Fibroblast of lung (primary cell): ENCODE data around the gene ATPAF2. TPM values are rescaled to one million over a fixed set of nuclear protein-coding genes. Genes with fewer than 3 reads are reported as not detected.

Experiments
- DNase-seq, 2 donors: peaks; one replicate each; pipeline versions ENCODE4 v3.0.0 to v3.0.0-alpha.2; 2010; ENCODE audit warnings: low read depth in 2 of 2
- H2AFZ ChIP-seq: 2 replicates; pipeline ENCODE4 v1.5.1; 2012; ENCODE audit warnings: low read length, control low read depth, inconsistent platforms
- H3K27ac ChIP-seq: 2 replicates; pipeline ENCODE4 v1.5.1; 2011; ENCODE audit warnings: low read length, control low read depth; ENCODE audit not compliant: insufficient read depth
- H3K27me3 ChIP-seq: 2 replicates; pipeline ENCODE4 v1.5.1; 2011; ENCODE audit warnings: mild to moderate bottlenecking, low read length; ENCODE audit not compliant: control insufficient read depth, insufficient read depth
- H3K36me3 ChIP-seq: 2 replicates; pipeline ENCODE4 v1.5.1; 2011; ENCODE audit warnings: low read length; ENCODE audit not compliant: control insufficient read depth, insufficient read depth
- H3K4me1 ChIP-seq: 2 replicates; pipeline ENCODE4 v1.5.1; 2011; ENCODE audit warnings: low read length; ENCODE audit not compliant: control insufficient read depth, insufficient read depth; ENCODE audit errors: extremely low read depth
- H3K4me2 ChIP-seq: 2 replicates; pipeline ENCODE4 v1.5.1; 2011; ENCODE audit warnings: low read length, control low read depth; ENCODE audit not compliant: insufficient read depth; ENCODE audit errors: extremely low read depth
- H3K4me3 ChIP-seq, 4 experiments: fragments of 200-600 bp in 1 of 4; sonication (generic) in 1 of 4; replicated peaks in 1 of 4; 2 replicates each; pipeline ENCODE4 v1.5.1; 2011 to 2016; ENCODE audit warnings: low read length in 4 of 4, low read depth in 3 of 4, mild to moderate bottlenecking in 3 of 4, control low read depth in 2 of 4, inconsistent platforms in 1 of 4, mixed read lengths in 1 of 4; ENCODE audit not compliant: insufficient read depth in 1 of 4; ENCODE audit errors: control extremely low read depth in 1 of 4
- H3K79me2 ChIP-seq: 2 replicates; pipeline ENCODE4 v1.5.1; 2012; ENCODE audit warnings: mild to moderate bottlenecking, low read length, inconsistent platforms; ENCODE audit not compliant: control insufficient read depth, insufficient read depth
- H3K9ac ChIP-seq: 2 replicates; pipeline ENCODE4 v1.5.1; 2011; ENCODE audit warnings: mild to moderate bottlenecking, low read length, control low read depth; ENCODE audit not compliant: insufficient read depth
- H3K9me3 ChIP-seq: 2 replicates; pipeline ENCODE4 v1.5.1; 2012; ENCODE audit warnings: low read depth, low read length; ENCODE audit not compliant: control insufficient read depth, insufficient read depth
- H4K20me1 ChIP-seq: 2 replicates; pipeline ENCODE4 v1.5.1; 2011; ENCODE audit warnings: low read length; ENCODE audit not compliant: control insufficient read depth, insufficient read depth; ENCODE audit errors: extremely low read depth
- CTCF ChIP-seq, 2 donors: IDR thresholded peaks in 1 of 2; conservative IDR thresholded peaks in 1 of 2; 1 replicate in 1 of 2; 2 replicates in 1 of 2; pipeline ENCODE4 v1.5.1; 2011 to 2012; ENCODE audit warnings: low read length in 2 of 2, control low read depth in 1 of 2, inconsistent platforms in 1 of 2, low read depth in 1 of 2, mild to moderate bottlenecking in 1 of 2
- EZH2 ChIP-seq: IDR thresholded peaks from 2 replicates; pipeline ENCODE4 v1.5.1; 2012; ENCODE audit warnings: low read length, control low read depth, mild to moderate bottlenecking; ENCODE audit errors: missing control alignments
- polyA plus RNA-seq, 2 donors: library from polyadenylated mRNA; depleted of rRNA in 1 of 2; stranded (reverse) in 1 of 2; unstranded in 1 of 2; fragments of >200 nt; gene quantifications; 2 replicates each; pipeline ENCODE4 v1.2.1, GENCODE V29; 2011 to 2012; ENCODE audit warnings: missing spikeins in 1 of 2
- total RNA-seq: library from RNA; depleted of rRNA; stranded (reverse); fragments of >200 nt; gene quantifications from 2 replicates; pipeline ENCODE4 v1.2.1, GENCODE V29; 2014

ATPAF2 gene
- total and polyA plus RNA-seq, 2 donors (not counting 1 experiment from before 2014, with no cell fraction given) = 11.6 to 12.6 TPM

- Histone ChIP-seq H3K4me1 (peaks cover 11% of the 10 kb centered on the region), H3K27me3 (no peaks in the 10 kb centered on the region), H2AFZ (no peak overlapping the region), H3K9me3 (no peaks in the 10 kb centered on the region), H4K20me1 (no peaks in the 10 kb centered on the region), H3K4me3 (no peak overlapping the region), H3K9ac (no peak overlapping the region), H3K27ac (no peak overlapping the region), H3K79me2 (peaks cover 6% of the 10 kb centered on the region), H3K36me3 (peaks cover 2% of the 10 kb centered on the region), H3K4me2 (no peak overlapping the region)
- DNase-seq = no peak
- TF ChIP-seq CTCF (conservative IDR thresholded peaks at IDR 0.05 in 1 of 2, IDR thresholded peaks at IDR 0.05 in 1 of 2; ENCODE audit: low read depth in 1 of 2, low read length in 2 of 2) (no peak), EZH2 (no peak)
These were observed 4.0 kb upstream of the ATPAF2 start for GRCh38 chr17:18042983-18043382.

GRCh38 chr17:18041776-18042175 is 2.8 kb upstream of the ATPAF2 start:
- no peak overlapping the region for H3K27ac ChIP-seq
- peak overlapping the region; percentile 32 for H3K4me2 ChIP-seq
- no peak overlapping the region for H3K9ac ChIP-seq
- H3K79me2 ChIP-seq = peaks cover 11% of the 10 kb centered on the region
- H3K27me3 ChIP-seq = no peaks in the 10 kb centered on the region
- peak overlapping the region in 1 of 4 experiments; percentile 83 for H3K4me3 ChIP-seq
- peaks cover 2% of the 10 kb centered on the region for H3K36me3 ChIP-seq
- no peaks in the 10 kb centered on the region for H3K9me3 ChIP-seq
- TF ChIP-seq CTCF (conservative IDR thresholded peaks at IDR 0.05 in 1 of 2, IDR thresholded peaks at IDR 0.05 in 1 of 2; ENCODE audit: low read depth in 1 of 2, low read length in 2 of 2) = no peak
- peaks cover 15% of the 10 kb centered on the region for H3K4me1 ChIP-seq
- peak; percentile 29 to 43 for DNase-seq
- no peaks in the 10 kb centered on the region for H4K20me1 ChIP-seq
- no peak overlapping the region for H2AFZ ChIP-seq

- H3K27me3 ChIP-seq = no peaks in the 10 kb centered on the region
- H3K36me3 ChIP-seq = peaks cover 2% of the 10 kb centered on the region
- H4K20me1 ChIP-seq = no peaks in the 10 kb centered on the region
- peaks cover 11% of the 10 kb centered on the region for H3K79me2 ChIP-seq
- H3K4me3 ChIP-seq = peak overlapping the region; percentile 69 to 83 (median 75)
- peak overlapping the region; percentile 48 for H3K27ac ChIP-seq
- H3K9me3 ChIP-seq = no peaks in the 10 kb centered on the region
- no peak for DNase-seq
- H3K4me1 ChIP-seq = peaks cover 15% of the 10 kb centered on the region
- peak overlapping the region; percentile 90 for H3K4me2 ChIP-seq
- H3K9ac ChIP-seq = peak overlapping the region; percentile 74
- H2AFZ ChIP-seq = no peak overlapping the region
- TF ChIP-seq CTCF (conservative IDR thresholded peaks at IDR 0.05 in 1 of 2, IDR thresholded peaks at IDR 0.05 in 1 of 2; ENCODE audit: low read depth in 1 of 2, low read length in 2 of 2) = no peak
- TF ChIP-seq EZH2 = no peak
These were observed 1.4 kb upstream of the ATPAF2 start for GRCh38 chr17:18040261-18040858.
